NCI-H1436 (cell line): ENCODE measurements around the gene FKBP1A.

Experiments
- DNase-seq: peaks from one replicate; lab custom pipeline; 2025; lab: John Stamatoyannopoulos, UW

Gene FKBP1A

DNA sequence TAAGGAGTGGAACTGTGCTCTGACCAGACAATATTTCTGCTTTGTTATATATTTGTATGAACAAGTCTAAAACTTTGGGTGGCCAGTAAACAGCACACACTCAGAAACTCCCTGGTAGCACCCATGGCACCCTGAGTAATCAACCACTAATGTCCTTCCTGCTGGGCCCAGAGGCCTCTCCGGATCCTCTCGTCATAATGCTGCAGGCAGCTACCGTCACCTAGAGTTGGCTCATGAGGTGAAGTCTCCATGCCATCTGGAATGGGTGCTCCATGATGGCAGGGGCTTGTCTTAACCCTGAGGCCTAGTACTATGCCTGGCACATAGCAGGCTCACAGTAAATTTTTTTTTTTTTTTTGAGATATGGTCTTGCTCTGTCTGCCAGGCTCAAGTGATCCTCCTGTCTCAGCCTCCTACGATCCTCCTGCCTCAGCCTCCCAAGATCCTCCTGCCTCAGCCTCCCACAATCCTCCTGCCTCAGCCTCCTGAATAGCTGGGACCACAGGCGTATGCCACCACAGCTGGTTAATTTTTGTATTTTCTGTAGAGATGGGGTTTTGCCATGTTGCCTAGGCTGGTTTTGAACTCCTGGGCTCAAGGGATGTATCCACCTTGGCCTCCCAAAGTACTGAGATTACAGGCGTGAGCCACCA is 60.9 kb downstream of the FKBP1A start:
- DNase-seq, result no peak

GRCh38 chr20:1331101-1331500 is 61.8 kb downstream of the FKBP1A start:
- no peak for DNase-seq

DNA sequence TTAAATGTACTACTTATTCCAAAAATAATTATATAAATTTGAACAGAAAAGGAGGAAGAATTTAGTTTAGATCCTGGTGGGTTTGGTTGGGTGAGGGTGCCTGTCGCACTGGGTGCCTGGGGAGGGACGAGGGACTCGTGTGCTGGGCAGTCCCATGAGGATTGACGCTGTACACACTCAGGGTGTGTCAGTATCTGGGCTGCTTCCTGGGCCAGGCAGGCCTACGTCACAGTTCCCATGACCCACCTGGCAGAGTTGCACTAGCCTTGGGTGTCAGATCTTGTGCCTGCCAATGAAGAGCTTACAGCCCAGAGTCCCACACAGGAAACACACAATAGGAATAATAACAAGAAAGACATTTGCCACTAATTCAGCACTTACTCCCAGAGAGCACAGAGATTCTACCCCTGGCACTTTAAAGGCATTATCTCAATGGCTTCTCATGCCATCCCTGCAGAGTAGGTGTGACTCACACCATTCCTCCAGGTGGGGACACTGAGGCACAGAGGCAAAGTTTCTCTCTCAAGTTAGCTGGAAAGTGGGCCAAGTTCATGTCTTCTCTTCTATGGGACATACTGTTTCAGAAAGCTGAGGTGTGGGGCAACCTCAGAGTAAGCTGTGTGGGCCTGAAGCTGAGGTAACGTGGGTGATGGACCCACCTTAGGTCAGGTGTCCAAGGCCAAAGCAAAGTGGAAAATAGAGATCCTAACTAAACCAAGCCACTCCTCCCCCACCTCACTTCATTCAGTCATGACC is 62.6 kb downstream of the FKBP1A start:
- peak; percentile 63 for DNase-seq

- DNase-seq, result no peak
Observed at GRCh38 chr20:1328680-1329330, 64.0 kb downstream of the FKBP1A start, which contains the start of gene SDCBP2. SDCBP2 (minus strand) TSS chr20:1329139; CDS start chr20:1320416, 8,723 bp downstream.

DNA sequence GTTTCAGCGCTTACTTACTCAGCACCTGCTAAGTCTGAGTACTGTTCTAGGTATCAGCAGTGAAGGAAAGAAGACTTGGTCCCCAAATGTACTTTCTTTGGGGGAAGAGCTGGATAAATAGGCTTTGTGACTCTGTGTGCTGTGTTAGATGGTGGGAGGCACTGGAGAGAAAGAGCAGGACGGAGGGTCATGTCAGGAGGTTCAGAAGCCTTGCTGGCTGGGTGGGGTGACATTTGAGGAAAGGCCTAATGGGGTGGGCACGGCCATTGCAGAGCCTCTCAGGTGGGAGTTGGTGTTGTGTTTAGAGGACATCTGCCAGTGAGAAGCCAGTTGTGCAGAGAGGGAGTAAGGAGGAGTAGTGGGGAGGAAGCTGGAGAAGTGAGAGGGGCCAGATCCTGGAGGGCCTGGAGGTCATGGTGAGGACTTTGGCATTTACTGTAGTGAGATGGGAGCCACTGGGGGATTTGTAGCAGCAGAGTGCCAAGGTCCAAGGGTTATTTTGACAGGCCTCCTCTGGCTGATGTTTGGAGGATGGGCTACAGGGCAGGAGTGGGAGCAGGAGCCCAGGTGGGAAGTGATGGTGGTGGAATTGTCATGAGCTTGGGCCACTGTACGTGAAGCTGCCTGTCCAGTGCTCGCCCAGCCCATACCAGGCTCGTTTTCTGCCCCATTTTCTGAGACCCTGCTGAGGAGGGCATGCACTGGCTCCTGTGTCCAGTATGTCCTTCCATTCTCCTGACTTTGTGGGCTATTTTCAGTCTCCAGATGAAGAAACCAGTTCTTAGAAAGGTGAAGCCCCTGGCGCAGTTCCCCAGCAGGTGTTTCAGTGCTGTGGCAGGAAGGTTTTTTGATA is 64.8 kb downstream of the FKBP1A start:
- DNase-seq, result no peak

- no peak for DNase-seq
Observed at GRCh38 chr20:1327241-1327653, 65.6 kb downstream of the FKBP1A start.

DNA sequence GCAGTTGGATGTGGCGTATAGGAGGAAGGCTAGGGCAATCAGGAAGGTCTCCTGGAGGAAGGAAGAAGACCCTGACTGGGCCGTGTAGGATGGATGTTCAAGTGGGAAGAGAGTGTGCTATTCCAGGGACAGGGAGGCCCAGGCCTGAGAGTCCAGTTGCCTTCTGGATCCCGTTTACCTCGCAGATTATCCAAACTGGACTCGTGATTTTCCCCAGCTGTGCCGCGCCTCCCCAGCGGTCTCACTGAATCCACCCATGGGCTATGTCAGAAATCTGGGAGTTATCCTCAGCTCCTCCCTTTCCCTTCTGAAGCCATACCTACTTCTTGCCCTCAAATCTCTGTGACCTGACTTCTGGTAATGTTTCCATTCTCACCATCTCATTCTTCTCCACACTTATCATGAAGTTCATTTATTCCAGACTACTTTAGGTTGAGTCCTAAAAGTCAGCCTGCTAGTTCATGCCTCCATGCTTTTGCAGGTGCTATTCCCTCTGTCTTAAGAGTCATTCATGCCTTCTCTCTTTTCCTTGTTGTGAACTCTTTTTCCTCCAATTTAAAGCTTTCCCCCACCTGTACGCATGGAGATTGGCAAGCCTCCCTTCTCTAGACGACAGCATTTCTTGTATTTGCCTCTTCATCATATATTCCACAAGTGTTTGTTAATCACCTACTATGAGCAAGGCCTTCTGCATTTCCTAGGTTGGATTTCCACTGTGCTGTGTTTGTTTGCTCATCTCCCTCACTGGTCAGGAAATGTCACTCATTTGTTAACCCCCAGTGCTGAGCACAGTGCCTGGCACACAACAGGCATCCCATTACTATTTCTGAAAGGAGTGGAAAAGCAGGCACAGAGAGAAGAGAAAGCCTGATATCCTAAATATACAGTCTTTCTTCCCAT is 66.6 kb downstream of the FKBP1A start:
- DNase-seq, result no peak

DNA sequence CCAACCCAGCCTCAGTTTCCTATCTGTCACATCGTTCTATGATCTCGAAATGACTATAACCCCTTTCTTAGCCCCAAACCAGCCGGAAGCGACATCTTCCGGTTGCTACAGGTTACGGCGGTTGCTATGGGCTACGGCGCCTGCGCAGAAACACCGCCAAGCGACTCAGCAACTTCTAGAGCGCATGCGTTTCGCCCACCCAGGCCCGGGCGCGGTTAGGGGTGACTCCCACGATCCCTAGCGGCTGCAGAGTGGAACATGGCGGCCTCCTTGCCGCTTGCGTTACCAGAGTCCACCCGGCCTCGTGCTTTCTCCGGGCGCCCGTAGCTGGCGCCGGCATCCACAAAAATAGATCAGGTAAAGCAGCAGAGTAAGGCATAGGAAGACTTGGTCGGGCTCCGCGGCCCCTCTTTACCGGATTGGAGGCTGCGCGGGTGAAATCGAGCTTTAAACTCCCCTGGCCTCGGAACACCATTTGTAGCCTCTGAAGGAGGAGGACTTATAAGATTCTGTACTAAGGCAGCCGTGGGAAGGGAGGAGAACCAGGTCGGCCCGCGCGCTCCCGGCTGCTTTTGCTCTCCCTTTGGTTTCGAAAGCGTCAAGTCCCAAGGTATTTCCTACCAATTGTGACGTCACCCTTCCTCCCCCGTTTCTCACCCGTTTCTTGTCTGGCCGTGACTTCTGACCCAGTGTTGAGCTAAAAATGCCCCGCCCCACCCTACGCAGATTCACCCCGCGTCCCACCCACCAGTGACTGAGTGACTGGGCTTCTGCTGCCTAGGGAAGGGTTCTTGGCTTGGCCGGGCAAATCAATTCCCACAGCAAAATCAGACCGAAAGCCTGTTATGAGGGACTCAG is 67.5 kb downstream of the FKBP1A start:
- peak; percentile 94 for DNase-seq

DNA sequence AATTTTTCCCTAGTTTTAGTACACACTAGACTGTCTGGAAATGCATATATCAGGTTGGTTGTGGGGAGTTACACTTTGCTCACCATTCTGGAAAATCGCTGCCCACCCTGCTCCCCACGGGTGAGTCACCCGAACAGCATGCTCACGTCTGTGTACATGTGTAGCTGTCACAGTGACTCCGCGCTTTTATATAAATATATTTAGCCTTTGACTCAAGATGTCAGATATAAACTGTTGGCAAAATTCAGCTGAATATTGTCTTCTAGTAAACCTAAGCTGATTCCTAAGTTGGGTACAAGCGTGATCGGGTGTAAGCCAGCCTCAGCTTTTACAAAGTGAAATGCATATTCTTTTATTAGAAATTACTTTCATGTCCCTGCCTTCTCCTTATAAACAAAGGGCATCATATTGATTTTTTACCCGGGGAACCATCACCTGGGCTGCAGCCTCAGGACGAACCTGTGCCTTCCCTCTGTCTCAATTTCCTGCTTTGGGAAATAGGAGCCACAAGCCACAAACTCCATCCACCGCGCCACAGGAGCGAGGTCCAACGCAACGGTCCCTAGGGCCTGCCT is 68.2 kb downstream of the FKBP1A start:
- DNase-seq, result no peak

DNA sequence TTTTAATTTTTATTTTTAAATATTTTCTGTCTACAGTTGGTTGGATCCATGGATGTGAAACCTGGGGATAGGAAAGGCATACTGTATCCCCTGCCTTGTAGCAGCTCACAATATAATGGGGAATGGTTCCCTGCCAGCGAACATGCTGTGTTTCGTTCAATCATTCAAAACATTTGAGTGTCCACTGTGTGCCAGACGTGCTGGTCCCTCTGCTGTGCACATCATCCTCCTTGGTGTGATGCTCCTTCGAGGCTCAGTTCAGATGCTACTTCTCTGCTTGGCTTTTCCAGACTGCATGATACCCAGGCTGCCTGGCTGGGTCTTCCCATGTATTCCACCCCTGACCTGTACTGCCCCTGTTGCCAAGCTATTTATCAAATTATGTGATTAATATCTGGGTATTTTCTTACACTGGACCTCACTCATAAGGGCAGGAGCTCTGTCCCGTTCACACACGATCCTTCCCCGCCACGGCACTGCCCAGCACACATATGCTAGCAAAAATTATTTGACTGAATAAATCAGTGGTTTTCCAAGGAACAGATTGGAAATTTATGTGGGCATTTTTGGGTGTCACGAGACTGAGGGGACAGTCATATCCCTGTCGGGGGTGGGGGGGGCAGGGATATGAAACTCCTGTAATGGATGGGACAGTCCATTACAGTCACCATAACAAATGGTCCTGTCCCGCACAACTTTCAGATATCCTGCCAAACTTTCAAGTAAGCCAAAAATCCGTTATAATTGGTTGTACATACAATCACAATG is 68.8 kb downstream of the FKBP1A start:
- no peak for DNase-seq

GRCh38 chr20:1323256-1323655 is 69.6 kb downstream of the FKBP1A start:
- no peak for DNase-seq

DNA sequence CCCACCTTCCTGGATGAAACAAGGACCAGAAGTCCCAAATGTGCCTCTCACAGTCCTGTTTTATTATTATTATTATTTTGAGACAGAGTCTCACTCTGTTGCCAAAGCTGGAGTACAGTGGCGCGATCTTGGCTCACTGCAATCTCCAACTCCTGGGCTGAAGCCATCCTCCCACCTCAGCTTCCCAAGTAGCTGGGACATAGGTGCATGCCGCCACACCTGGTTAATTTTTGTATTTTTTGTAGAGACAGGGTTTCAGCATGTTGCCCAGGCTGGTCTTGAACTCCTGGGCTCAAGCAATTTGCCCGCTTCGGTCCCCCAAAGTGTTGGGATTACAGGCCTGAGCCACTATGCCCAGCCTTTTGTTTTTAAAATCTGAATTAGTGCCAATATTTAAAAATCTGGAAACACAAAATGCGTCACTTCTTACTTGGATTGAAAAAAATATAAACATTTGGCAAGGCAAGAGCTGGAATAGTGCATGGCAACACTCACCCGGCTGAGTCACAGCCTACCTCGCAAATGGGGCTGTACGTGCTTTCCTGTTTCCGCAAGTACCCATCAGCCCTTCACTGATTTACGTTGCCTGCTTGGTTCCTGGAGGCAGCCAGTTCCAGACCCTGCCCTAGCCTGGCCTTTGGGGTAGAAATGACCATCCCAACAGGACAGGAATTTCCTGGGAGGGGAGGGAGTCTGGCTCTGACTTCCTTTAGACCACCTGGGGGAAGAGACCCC is 70.2 kb downstream of the FKBP1A start:
- no peak for DNase-seq

DNA sequence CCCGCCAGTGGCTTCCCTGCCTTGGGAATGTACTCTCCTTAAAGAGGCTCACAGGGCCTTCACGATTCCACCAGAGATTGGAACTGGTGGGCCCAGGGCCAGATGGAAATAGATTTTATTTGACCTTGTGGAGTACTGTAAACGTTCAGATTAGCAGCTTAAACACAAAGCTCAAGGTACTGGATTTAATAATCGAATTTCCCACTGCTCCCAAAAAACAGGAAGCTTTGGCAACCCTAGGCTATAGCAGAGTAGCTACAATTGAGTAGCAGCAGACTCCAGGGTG is 71.3 kb downstream of the FKBP1A start:
- no peak for DNase-seq

- no peak for DNase-seq
Observed at GRCh38 chr20:1320902-1321653, 71.8 kb downstream of the FKBP1A start.

GRCh38 chr20:1320016-1320415 is 72.8 kb downstream of the FKBP1A start:
- no peak for DNase-seq

- DNase-seq, result no peak
Observed at GRCh38 chr20:1319462-1319861, 73.4 kb downstream of the FKBP1A start.

DNA sequence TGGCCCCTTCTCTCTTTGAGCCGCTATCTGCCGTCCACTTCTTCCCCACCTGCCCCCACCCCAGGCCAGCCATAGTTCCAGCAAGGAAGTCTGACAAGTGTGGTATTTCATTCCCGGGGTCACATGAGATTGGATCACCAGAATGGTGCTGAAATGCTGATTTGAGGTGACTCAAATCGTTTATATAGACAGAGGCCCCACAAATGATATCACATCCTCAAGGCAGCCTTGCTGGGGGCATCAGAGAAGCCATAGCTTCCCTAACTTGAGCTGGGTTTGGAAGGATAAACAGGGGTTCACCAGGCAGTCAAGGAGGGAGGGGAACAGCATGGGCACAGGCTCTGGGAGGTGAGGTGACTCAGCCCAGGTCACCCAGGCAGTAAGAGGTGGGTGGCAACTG is 73.8 kb downstream of the FKBP1A start:
- no peak for DNase-seq
